WTC11 (cell line): ENCODE results near the gene USP47.

Experiments
- CTCF ChIP-seq: fragments of 200-600 bp; IDR thresholded peaks from 2 replicates; pipeline ENCODE4 v1.8.0; 2022; ENCODE audit warnings: antibody characterized with exemption
- MAX ChIP-seq: sonication (generic); formaldehyde crosslinking; IDR thresholded peaks from 2 replicates; pipeline ENCODE4 v1.8.0; 2022; ENCODE audit warnings: mild to moderate bottlenecking, missing genetic modification reagents
- NFYB ChIP-seq: sonication (generic); formaldehyde crosslinking; conservative IDR thresholded peaks from 2 replicates; pipeline ENCODE4 v1.8.0; 2022; ENCODE audit warnings: low read depth, missing genetic modification reagents

- TF ChIP-seq CTCF (no peak), MAX (CRISPR knock-in tag) (no peak), NFYB (no peak)
Observed at GRCh38 chr11:11935536-11935935, 93.8 kb downstream of the USP47 start.
